GM15510 (cell line): ENCODE measurements around the gene TMEM200A.

ENCODE experiments used
- POLR2A ChIP-seq: IDR thresholded peaks from 3 replicates; pipeline ENCODE4 v1.6.1; 2011; ENCODE audit warnings: borderline replicate concordance; ENCODE audit not compliant: insufficient read length; ENCODE audit errors: extremely low read depth

The TMEM200A gene

DNA sequence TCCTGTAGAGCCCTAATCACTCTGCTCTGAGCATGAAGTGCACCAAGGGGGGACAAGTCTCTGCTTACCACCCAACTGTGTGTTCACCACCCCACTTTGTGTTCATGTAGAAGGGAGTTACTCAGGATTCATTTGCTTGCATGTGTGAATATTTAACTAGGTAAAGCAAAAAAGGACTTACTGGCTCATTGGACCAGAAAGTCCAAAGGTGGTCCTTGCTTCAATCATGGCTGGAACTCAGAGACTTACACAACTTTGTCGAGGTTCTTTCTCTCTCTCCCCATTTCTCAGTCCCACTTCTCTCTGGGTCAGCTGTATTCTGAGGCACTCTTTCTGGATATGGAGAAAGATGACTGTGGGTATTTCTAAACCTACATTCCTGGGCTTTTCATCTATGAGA lies 4.0 kb downstream of the TMEM200A start:
- TF ChIP-seq POLR2A: no peak

DNA sequence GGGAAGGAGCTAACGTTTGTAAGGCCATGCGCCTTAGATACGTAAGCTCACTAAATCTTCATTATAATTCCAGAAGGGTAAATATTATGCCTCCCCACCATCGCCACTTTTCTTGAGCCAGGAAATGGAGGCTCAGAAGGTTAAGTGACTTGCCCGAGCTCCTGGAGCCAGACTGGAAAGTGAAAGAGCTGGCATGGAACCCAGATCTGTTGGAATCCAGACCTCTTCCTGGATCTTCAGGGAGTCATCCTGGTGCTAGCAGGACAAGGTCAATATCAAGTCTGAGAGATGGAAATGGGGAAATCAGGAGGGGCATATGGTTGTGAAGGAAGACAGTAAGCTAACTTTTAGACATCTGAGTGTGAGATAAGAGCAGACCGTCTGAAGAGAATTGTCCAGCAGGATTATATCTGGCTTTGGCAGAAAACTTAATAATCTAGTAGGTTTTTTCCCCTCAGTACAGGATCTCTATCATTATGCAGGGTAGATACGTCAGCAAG lies 6.2 kb downstream of the TMEM200A start:
- TF ChIP-seq POLR2A: no peak

DNA sequence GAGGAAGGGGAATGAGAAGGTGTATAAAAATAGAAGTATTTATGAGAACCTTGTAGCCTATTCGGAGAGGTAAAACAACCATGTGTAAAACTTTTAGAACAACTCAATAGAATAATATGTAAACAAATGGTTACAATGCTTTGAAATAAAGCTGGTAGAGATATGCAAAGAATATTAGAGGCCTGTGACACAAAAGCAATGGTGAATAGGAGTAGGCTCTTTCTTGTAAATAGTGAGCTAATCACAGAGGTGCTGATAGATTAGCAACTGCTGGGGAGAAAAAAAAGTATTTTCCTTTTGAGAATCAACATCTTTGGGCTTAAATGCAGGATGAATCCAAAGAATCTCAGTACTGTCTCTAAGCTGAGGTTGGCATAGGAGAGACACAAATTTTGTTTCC lies 7.0 kb downstream of the TMEM200A start:
- no peak for TF ChIP-seq POLR2A

GRCh38 chr6:130373992-130374391 lies 8.2 kb downstream of the TMEM200A start:
- no peak for TF ChIP-seq POLR2A

GRCh38 chr6:130376936-130377335 lies 11.1 kb downstream of the TMEM200A start:
- no peak for TF ChIP-seq POLR2A

GRCh38 chr6:130377371-130377770 lies 11.6 kb downstream of the TMEM200A start:
- TF ChIP-seq POLR2A: no peak

DNA sequence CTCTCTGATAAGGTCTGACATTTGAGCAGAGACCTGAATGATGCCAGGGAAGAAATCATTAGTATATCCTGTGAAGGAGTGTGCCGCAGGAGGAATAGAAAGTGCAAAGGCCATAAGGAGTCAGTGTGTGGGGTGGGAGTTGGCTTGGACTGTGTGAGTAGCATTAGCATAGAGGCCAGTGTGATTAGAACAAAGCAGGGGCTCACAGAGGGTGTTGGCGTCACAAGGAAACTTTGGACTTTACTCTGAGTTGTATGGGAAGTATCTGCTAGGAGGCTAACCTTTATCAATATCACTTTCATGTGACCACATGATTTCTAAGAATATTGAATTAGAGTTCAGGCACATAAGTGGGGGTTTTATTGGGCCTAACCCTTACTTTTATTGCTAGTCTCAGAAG lies 12.1 kb downstream of the TMEM200A start:
- TF ChIP-seq POLR2A: no peak

DNA sequence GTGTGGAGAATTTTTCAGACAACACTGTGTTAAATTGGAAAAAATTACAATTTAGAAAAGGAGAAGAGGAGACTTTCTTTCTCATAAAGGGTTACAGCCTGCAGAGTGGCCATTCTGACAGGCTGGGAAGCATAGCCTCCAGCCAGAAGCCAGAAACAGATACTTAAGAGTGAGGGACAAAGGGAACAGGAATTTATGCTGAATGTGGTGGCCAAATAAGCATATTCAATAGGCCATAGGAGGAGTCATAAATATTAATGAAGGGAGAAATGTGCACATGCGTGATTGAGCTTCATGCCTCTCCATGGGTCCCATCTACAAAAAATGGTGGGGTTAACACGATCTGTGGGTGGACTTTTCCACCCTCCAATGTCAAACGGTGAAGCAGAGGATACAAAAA lies 13.4 kb downstream of the TMEM200A start:
- TF ChIP-seq POLR2A: no peak

DNA sequence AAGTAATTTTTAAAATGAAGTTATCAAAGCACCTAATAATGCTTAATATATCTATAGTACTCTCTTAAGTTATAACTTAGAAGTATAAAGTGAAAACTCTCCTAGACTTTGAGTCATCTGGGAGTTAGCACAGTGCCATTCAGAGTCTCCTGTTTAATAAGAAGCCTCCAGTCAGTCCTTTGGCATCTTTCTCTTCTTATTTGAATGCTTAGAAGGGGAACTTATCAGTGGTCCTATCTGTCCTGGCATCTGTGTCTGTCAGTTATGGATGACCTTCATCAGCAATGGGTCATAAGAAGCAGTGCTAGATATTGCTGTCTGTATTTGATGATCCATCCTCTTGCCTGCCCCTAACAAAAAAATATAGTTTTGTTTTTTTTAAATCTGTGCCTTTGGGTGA lies 15.2 kb downstream of the TMEM200A start:
- TF ChIP-seq POLR2A: no peak

- TF ChIP-seq POLR2A: no peak
Measured at GRCh38 chr6:130381459-130382380, 15.9 kb downstream of the TMEM200A start.

DNA sequence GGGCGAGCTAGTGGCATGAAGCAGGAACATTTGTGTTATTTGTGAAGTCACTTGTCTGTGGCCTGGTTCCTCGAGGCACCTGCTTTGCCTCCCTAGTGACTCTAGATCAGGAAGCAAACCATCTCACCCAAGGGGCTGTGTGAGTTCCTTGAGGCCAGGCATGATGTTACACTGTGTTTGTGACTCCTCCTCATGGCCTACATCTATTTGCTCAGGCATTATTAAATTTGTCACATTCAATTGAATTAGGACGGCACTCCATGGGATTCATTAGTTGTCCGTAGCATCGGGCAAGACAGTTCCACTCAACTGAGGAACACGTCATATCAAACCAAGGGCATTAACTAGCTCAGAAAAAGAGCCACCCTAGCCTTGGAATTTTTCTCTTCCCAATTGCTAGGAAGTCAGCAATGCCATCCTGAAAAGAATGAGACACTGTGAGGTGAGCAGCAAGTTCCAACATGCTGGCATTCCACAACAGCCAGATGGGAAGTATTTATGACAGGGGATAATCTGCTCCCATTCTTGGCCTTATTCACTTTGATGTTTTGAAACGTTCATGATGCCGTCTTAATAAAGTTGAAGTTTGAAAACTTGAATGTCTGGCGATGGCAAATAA lies 17.2 kb downstream of the TMEM200A start:
- no peak for TF ChIP-seq POLR2A

DNA sequence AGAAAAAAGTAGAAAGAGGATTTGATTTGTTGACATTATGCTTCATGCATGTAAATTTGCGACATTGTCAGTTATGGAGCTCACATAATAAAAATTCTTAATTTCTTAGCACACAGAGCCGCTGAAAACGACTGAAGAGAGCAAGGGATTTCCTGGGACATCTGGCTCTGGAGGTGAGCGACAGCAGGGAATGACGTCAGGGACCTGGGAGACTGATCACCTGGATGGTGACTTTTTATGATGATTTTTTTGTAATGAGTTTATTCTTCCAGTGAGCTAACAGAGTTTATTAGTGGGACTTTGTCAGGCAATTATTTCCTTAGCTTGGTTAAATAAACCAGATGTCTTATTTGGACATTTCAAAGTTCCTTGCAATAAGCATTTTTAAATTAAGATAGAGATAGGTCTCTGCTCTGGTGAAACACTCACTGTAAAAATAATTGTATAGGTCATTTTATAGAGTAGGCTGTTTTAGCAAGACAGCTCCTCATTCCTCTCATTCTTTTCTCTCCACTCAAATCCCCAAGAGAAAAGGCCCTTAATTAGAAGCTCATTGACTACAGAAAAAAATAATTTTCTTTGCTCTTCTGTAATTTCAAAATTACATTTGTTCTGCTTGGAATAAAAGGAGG lies 19.4 kb downstream of the TMEM200A start:
- no peak for TF ChIP-seq POLR2A

GRCh38 chr6:130389142-130389541 lies 23.3 kb downstream of the TMEM200A start:
- TF ChIP-seq POLR2A: no peak

- no peak for TF ChIP-seq POLR2A
Measured at GRCh38 chr6:130390890-130391289, 25.1 kb downstream of the TMEM200A start.

- no peak for TF ChIP-seq POLR2A
Measured at GRCh38 chr6:130393306-130393705, 27.5 kb downstream of the TMEM200A start.

DNA sequence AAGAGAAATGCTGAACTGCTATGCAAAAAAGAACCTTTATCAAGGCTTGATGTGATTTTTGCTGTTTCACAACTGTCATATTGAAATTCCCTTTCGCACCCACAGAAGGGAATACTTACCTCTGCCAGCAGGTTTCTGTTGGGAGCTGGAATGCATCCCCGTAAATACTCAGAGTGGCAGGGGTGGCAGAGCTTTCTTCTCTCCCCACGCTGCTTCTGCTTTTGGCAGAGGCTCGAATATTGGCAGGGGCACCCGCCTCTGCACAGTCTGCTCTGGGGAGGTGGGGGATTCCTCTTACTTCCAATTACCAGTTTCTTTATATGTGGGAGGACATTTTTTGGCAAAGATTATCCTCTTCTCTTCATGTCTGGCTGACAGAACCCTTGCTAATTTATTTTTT lies 28.4 kb downstream of the TMEM200A start:
- no peak for TF ChIP-seq POLR2A

DNA sequence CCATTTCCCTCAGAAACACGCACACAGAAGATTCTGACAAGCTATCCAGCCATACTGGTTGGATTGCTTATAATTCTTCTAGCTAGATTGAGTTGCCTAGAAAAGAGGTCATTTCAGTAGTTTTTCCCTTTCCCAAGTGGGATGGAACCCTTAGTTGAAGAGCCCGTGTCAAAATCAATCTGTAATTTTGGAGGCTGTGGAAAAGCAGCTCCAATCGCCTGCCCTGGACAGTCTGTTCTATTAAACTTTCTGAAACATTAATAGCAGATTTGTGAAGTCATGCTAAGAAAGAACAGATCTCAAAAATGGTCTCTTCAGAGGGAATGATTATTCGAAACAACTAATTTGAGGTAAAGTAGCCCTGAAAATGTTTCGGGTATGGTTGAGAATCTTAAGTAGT lies 29.3 kb downstream of the TMEM200A start:
- no peak for TF ChIP-seq POLR2A

DNA sequence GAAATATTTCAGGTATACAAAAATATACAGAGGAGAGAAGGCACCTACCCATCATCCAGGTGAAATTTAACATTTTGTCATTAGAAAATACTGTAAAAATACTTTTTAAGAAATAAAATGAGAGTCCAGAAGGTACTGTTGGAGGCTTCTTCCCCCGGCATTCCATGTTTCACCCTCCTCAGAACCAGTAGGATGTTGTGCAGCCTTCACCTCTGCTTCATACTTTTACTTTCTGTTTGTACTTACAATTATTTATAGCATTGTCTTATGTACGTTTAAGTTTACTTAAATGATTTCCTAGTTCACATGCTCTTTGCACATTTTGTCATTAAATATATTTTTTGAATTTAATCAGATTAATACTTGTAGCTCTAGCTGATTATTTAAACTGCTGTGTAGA lies 30.9 kb downstream of the TMEM200A start:
- no peak for TF ChIP-seq POLR2A
